ENCODE results near the gene LARGE1.

The LARGE1 gene

GRCh38 chr22:33920197-33920540 lies at the start of gene LARGE1:
Gene LARGE1, minus strand, starts transcription at chr22:33920476.
- no peak for DNase-seq

GRCh38 chr22:33969045-33969444 lies 48.8 kb upstream of the LARGE1 start:
- no peak for DNase-seq

- DNase-seq = no peak
Observed at GRCh38 chr22:33964121-33964520, 43.8 kb upstream of the LARGE1 start.

DNA sequence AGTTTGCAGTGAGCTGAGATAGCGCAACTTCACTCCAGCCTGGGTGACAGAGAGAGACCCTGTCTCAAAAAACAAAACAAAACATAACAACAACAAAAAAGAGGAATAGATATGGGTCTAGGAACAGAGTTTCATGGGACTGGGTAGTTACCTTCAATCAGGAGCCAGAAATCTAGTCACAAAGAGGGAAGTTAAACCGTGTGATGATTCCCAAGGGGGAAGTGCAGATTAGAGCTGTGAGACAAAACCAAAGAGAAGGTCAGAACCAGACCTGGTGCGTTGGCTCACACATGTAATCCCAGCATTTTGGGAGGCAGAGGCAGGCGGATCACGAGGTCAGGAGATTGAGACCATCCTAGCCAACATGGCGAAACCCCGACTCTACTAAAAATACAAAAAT lies 42.1 kb upstream of the LARGE1 start:
- no peak for DNase-seq

DNA sequence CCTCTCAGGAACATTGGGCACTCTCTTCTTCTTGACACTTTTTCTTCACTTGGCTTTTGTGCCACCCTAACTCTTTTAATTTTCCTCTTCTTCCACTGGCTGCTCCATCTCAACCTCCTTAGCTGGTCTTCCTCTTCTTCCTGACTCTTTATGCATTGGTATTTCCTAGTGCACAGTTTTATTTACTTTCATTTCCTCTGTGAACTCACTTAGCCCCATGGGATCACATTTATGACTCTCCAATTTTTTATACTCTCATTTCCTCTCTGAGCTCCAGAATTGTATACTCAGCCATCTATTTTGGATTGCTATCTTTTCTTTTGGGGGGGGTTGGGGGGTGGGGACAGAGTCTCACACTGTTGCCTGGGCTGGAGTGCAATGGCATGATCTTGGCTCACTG lies 38.5 kb upstream of the LARGE1 start:
- no peak for DNase-seq

- no peak for DNase-seq
Observed at GRCh38 chr22:33957086-33957485, 36.8 kb upstream of the LARGE1 start.

- no peak for DNase-seq
Observed at GRCh38 chr22:33952776-33953175, 32.5 kb upstream of the LARGE1 start.

- no peak for DNase-seq
Observed at GRCh38 chr22:33940741-33941140, 20.5 kb upstream of the LARGE1 start.

DNA sequence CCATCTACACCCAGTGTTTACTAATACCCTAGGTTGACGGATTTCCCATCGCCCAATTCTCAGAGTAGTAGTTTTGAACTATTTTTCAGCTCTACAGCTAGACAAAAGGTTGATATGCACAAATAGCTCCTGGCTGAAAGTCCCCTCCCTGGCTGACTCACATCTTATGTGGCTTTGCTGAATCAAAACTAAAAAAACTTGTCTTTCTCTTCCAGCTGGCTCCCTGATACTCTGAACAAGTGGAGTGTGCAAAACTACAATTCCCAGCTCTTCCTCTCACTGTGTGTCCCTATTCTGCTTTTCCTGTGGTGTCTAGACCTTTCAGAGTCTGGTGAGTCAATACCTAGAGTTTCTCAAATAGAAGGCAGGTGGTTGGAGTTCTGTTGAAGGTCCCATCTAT lies 12.7 kb upstream of the LARGE1 start:
- no peak for DNase-seq

DNA sequence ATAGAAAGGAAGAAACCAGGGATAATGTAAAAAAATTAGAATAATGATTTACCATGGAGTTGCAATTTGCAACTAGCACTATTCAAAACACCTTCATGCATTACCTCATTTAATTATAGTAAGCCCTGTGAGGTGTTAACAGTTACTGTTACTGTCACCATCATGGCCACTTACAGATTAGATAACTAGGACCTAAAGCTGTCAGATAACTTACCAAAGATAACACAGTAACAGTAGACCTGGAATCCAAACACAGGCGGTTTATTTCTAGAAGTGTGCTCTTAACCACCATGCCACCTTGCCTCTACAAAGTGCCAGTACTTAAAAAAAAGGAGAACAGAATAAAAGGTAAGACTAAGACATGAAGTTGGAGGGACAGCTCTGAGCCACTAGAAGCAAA lies 11.1 kb upstream of the LARGE1 start:
- no peak for DNase-seq

DNA sequence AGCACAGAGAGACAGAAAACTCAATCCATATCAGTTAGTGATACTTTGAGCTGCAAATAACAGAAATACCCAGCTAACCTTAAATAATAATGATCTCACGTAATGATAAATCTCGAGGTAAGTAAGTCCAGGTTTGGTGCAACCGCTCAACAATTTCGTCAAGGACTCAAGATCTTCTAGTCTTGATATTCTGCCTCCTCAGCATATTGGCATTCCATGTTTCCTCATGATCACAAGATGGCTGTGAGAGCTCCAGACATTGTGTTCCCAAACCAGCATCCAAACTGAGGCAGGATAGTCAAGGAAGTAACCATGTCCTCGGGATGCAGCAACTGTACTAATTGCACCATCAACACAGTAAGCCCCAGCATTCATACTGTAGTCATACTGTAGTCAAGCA lies 7.5 kb upstream of the LARGE1 start:
- no peak for DNase-seq

DNA sequence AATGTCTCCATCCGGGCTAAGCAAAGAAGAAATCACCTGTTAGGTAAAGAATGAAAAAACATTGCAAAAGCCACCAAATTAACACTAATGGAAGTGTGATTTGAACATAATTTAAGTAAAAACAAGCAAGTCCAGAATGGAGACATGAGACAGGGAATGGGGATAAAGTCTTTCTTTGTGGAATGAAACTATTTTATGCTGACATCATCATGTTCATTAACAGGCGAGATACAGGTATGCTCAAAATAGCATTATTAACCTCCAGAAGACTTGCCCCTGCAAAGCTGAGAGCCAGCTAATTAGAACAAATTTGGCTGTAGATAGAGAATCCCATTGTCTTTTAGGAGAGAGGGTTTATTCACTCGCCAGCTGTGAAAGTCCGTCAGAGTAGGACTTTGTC lies 4.9 kb upstream of the LARGE1 start:
- DNase-seq = no peak

DNA sequence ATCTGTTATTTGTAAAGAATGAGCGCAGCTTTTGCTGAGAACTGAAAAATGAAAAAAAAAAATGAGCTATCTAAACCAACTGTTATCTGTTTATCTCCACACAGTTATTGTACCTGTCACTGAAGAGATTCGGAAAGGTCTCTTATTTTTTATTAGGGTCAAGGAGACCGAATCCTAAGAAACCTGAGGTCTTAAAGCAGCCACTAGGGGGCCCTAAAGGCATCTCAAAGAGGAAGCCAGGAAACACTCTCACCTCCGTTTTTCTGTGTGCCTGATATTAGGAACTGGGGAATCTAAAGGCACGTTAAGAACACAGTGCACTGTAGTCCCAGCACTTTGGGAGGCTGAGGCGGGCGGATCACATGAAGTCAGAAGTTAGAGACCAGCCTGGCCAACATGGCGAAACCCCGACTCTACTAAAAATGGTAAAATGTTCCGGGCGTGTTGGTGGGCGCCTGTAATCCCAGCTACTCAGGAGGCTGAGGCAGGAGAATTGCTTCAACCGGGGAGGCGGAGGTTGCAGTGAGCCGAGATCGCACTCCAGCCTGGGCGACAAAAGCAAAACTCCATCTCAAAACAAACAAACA lies 3.5 kb upstream of the LARGE1 start:
- DNase-seq = no peak

GRCh38 chr22:33923033-33923432 lies 2.8 kb upstream of the LARGE1 start:
- no peak for DNase-seq

GRCh38 chr22:33922349-33922681 lies 2.0 kb upstream of the LARGE1 start:
- DNase-seq = no peak

- no peak for DNase-seq
Observed at GRCh38 chr22:33921525-33922348, 1.5 kb upstream of the LARGE1 start.

- DNase-seq = peak; percentile 60
Observed at GRCh38 chr22:33920927-33921524, 750 bp upstream of the LARGE1 start.

DNA sequence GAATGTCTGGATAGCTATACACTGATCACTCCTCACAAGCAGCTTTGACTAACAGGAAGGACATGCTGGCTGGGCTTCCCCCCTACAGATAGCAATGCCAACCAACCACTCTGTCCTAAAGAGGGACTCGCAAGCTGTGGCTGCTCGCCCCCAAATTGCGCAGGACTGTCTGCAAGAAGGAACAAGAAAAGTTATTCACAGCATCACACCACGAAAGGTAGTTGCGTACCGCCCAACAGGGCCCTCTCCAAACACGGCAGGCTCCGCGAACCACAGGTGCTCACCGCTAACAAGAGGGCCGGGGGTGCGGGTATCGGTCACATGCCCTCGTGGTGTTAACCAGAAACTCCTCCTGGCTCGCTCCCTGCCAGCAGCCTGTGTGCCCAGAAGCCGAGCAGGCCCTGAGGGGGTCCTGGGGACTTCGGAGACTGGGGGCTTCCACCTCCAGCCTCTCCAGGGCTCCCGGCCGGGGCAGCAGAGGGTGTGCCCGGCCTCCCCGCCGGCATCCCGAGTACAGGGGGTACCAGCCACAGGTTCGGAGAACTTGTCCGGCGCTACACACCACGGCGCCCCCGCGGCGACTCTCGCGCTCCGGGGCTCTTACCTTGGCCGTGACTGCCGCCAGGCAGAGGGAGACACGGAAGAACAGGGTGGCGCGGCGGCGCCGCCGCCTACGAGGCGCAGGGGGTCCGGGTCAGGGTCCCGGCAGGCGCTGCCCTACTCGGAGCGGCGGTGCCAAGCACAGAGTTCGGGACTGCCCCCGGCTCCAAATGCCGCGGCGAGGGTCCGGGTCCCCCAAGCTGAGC lies 682 bp downstream of the LARGE1 start:
- DNase-seq = no peak

GRCh38 chr22:33918676-33919365 lies 1.5 kb downstream of the LARGE1 start:
- DNase-seq = no peak

DNA sequence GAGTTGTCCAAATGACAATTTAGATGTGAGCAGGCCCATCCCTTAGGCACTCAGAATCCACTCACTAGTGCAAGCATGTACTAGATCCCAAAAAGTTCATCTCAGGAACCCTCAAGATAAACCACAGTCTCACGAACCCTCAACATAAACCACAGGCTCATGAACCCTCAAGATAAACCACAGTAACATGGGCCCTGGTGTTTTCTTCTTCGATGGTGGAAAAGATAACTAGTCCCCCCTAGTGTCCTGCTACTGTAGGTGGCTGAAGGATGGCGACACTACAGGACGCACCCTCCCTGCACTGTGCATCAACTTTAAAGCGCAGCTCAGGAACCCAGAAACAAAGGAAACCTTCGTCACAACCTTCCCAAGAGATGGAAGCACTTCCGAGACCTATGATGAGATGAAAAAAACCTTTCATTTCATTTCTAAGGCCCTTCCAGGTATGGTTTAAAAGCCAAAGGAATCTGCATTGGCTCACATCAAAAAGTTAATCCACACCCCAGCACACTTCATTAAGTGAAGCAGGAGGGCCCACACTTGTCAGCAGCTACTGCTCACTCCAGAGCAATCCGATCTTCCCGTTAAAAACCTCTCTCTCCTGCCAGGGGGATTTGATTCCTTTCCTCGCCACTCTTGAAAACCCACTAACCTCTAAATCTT lies 2.4 kb downstream of the LARGE1 start:
- no peak for DNase-seq

GRCh38 chr22:33914699-33915098 lies 5.6 kb downstream of the LARGE1 start:
- no peak for DNase-seq

DNA sequence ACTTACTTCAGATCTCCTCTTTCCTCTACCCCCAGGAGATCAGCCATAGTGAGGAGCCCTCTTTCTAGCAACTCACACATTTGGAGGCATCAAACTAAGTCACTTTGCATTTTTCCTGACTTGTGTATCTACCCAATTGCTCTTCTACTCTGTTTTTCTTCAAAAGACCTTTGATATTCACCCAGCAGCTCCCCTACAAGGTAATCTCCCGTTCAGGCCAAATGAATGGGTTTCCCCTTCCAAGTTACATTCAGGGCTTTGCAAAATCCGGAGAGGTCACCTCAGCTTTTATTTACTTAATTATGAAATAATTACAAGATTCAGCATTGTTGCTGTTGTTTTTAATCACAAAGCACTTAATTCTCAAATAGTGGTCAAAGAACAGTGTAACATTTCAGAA lies 6.1 kb downstream of the LARGE1 start:
- DNase-seq = no peak

DNA sequence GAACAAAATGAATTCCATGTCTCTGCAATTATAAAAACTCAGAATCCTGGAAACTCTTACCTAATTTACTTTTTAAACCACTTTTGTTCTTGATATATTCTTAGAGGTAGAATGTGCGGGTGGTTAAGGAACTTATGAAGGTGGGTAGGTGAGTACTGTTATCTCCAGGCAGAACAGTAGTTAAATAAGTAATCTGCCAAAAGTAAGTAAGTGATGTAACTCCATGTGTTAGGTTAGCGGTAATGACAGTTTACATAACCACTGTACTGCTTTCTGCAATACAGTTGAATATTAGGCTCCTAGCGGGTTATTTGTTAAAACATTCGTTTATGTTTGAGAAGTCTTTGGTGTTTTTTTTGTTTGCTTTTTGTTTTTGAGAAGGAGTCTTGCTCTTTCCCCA lies 7.1 kb downstream of the LARGE1 start:
- DNase-seq = no peak

Measured in NCI-H748 treated with DMSO at 0.1 percent for 48 hours (cell line).